NCI-H2081 treated with DMSO at 0.1 percent for 48 hours (cell line): ENCODE measurements around the gene PDCD11.

Experiments
- DNase-seq: peaks from one replicate; lab custom pipeline; 2025; lab: John Stamatoyannopoulos, UW

The PDCD11 gene

GRCh38 chr10:103451091-103451813 lies 54.8 kb downstream of the PDCD11 start:
- DNase-seq: no peak

GRCh38 chr10:103451831-103452505 lies 55.5 kb downstream of the PDCD11 start, which contains the start of gene CALHM2:
TSS of gene CALHM2 (minus strand) at chr10:103452370. CDS start at chr10:103449941, 2,429 bp downstream.
- no peak for DNase-seq

DNA sequence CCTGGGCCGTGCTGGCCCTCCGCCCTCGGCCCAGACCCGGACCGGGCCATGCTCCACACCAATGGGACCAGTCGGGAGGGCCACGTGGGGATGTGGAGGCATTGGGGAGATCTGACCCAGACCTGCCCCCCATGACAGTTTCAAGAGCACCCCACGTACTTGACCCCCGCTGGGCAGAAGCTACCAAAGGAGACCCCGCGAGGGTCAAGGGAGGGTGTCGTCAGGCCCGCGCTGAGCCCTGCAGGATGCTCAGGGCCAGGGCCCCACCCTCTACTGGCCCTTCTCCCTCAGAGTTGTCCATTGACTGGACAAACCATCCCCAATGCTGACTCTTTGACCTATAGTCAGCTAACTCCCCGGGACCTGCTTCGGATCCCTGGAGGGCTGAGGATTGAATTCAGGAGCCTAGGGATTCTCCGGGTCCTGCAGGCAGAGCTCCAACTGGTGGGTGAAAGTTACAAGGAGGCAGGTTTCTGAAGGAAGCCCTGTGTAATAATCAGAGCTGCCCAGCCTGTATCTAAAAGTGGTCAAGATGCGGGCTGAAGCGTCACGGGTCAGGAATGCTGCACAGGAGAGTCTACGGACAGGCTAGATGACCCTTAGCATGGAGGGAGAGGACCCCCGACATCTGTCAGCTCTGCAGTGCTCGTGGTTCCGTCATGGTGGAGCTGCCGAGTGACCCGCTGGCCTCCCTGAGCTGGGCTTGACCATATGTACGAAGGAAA lies 56.2 kb downstream of the PDCD11 start:
- no peak for DNase-seq

DNA sequence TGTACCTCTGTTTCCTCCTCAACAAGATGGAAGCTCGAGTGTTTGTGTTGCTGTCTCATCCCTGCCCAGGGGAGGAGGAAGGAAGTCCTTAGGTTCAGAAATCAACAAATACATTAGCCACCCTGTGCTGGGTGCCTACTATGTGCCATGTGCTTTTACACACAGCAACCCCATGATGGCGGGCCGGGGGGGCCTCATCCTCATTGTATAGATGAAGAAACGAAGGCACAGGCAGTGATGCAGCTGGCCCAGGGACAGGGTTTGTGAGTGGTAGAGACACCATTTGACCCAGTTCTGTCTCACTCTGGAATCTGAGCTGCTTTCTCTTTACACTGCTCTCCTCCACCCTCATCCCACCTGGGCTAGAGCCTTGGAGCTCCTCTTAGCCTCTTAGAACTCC lies 57.6 kb downstream of the PDCD11 start:
- no peak for DNase-seq

DNA sequence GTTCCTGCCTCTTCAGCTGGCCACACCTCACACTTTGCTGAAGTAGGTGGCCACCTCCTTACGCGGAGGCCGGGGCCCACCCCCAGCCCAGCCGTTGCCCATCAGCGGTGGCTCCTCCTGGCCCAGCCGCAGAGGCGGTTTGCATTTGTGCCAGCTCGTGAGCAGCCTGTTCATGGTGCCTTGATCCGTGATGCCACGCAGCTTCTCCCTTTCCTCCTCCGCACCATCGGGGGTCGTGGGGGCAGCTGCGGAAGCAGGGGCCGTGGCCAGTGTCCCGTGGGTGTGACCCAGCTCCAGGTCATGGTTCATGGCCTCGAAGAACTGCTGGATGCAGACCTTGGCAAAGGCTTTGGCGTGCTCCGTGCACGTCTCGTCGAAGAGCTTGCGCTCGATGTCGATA lies 58.8 kb downstream of the PDCD11 start:
- no peak for DNase-seq

GRCh38 chr10:103456074-103456660 lies 59.7 kb downstream of the PDCD11 start:
- no peak for DNase-seq

GRCh38 chr10:103457176-103457712 lies 60.8 kb downstream of the PDCD11 start:
- no peak for DNase-seq

GRCh38 chr10:103457896-103458583 lies 61.6 kb downstream of the PDCD11 start:
- no peak for DNase-seq

DNA sequence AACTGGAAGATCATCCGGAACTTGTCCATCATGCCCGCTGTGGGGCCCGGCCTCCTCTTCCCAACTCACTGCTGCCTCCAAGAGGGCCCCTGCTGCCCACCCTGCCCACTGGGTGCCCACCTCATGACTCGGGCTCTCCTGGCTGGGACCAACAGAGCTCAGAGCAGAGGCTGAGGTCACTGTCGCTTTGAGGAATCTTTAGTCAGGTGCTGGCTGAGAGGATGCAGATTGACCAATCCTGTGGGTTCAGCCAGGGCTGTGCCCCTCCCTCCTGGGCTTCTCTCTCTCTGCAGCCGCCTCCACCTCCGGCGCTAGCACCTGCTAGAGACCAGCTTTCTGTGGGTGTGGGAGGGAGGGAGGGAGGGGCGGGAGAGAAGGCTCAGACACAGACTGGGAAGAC lies 62.3 kb downstream of the PDCD11 start, which contains the start of gene CALHM1:
Gene CALHM1, minus strand, starts transcription at position 181 of the 400 bp plus-strand sequence. Its CDS starts 149 bp downstream, at position 32.
- DNase-seq: no peak

DNA sequence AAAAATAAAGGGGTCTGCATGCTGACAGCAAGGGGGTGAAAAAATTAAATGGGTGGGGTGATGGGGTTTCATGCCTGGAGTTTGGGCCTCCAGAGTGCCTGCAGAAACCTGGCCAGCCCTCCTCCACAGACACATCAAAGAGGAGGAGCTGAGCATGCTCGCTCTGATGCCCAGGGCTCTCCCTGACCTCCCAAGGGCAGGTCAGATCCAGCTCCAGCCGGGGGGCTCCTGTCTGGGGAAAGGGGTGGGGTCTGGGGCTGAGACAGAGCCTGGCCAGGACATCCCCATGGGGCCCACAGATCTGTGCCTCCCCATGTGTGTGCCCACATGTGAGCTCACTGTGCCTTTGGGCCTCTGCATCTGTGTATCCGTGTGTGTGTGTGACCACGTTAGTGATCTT lies 63.2 kb downstream of the PDCD11 start:
- no peak for DNase-seq

DNA sequence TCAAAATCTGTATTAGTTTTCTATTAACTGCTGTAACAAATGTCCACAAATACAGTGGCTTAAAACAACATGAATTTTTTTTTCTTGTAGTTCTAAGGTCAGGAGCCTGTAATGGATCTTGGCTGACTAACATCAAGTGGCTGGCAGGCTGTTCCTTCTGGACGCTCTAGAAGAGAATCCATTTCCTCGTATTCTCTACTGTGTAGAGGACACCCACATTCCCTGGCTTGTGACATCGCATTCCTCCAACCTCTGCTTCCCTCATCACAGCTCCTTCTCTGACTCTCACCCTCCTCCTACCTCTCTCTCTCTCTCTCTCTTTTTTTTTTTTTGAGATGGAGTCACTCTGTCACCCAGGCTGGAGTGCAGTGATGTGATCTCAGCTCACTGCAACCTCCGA lies 67.1 kb downstream of the PDCD11 start:
- no peak for DNase-seq

GRCh38 chr10:103465411-103466179 lies 69.2 kb downstream of the PDCD11 start:
- DNase-seq: no peak

DNA sequence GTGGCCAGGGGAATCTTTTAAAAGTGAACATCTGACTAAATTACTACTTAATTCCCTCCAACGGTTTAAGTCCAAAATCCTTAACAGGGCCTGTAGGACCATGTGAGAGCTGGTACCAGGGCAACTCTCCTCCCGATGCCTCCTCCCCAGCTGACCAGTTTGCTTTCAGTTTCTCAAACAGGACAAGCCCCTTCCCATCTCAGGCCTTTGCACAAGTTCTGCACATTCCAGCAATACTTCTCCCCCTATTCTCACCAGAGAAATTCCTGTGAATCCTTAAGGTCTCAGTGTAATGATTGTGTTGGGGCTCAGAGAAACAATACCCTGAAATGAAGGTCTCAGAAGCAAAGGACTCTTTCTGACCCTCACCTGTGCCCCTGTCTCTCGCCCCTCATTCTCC lies 70.3 kb downstream of the PDCD11 start:
- no peak for DNase-seq

GRCh38 chr10:103467406-103467805 lies 71.0 kb downstream of the PDCD11 start:
- DNase-seq: no peak

DNA sequence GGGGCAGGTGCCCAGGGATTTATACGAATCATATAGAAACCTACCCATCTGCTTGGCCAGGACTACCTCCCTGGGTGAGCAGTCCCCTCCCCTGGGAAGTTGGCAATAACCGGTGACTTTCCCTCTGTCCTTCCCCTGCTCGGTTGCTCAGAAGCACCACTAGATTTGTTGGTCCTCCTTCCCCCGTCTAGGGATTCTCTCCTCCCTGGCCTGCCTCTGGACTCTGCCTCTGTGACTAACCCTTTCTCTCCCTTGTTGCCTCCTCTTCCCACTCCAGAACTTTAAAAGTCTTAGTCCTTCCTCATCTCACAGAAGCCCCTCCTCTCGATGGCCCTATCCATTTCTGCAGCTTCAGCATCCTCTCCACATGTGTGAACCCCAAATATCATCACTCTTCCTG lies 72.8 kb downstream of the PDCD11 start:
- DNase-seq: no peak

GRCh38 chr10:103470761-103471653 lies 74.6 kb downstream of the PDCD11 start:
- DNase-seq: no peak

- DNase-seq: no peak
Measured at GRCh38 chr10:103472005-103472404, 75.6 kb downstream of the PDCD11 start.

GRCh38 chr10:103473261-103473671 lies 76.8 kb downstream of the PDCD11 start:
- no peak for DNase-seq

GRCh38 chr10:103474077-103474476 lies 77.7 kb downstream of the PDCD11 start:
- DNase-seq: no peak

GRCh38 chr10:103475437-103475836 lies 79.0 kb downstream of the PDCD11 start:
- no peak for DNase-seq
